ENCODE data around the gene PATL2.
"Not testable (repeated sequence)": the region's sequence is repeated elsewhere in the genome, so short reads cannot be mapped to it uniquely, and the experiment has no call there.

The PATL2 gene

DNA sequence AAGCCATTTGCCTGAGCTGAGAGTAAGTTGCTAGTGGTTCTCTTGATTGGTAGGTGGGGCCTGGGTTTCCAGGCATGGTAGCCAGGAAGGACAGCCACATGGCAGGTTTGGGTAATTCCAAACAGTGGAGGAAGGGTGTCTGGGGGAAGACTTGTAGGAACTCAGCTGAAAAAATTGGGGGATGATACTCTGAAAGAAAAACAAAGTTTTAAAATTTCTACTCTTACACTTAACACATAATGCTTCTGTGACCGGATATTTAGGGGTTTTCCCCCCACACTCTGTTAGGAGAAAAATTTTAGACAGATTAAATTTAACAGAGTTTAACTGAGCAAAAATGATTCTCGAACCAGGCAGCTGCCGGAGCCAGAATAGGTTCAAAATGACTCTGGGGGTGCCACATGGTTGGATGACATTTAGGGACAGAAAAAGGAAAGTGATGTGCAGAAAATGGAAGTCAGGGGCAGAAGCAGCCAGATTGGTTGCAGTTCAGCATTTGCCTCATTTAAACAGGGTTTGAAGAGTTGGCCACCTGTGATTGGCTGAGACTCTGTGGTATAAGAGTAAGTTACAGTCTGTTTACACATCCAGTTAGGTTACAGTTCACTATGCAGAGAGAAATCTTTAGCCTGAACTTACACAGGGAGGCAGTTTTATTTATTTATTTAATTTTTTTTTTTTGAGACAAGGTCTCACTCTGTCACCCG lies 8.3 kb upstream of the PATL2 start:
- no peak for DNase-seq

- DNase-seq, result no peak
These were observed 7.8 kb upstream of the PATL2 start for GRCh38 chr15:44718927-44719292.

- DNase-seq, result no peak
These were observed 7.2 kb upstream of the PATL2 start for GRCh38 chr15:44718180-44718926.

GRCh38 chr15:44716983-44717602 lies 6.0 kb upstream of the PATL2 start:
- no peak for DNase-seq

DNA sequence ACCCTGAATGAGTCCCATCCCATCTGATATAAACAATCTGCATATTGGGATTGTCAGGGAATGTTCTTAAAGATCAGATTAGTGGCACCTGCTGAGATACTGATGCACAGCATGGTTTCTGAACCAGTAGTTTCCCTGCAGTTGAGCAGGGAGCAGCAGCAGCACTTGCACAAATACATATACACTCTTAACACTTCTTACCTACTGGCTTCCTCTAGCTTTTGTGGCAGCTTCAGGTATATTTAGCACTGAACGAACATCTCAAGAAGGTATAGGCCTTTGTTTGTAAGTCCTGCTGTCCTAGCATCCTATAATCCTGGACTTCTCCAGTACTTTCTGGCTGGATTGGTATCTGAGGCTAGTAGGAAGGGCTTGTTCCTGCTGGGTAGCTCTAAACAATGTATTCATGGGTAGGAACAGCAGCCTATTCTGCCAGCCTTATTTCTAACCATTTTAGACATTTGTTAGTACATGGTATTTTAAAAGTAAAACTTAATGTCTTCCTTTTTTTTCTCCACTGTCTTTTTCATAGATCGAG lies 4.7 kb upstream of the PATL2 start:
- DNase-seq, result no peak

- DNase-seq, result no peak
These were observed 4.1 kb upstream of the PATL2 start for GRCh38 chr15:44715142-44715796.

- DNase-seq, result no peak
These were observed 2.2 kb upstream of the PATL2 start for GRCh38 chr15:44713006-44713966.

DNA sequence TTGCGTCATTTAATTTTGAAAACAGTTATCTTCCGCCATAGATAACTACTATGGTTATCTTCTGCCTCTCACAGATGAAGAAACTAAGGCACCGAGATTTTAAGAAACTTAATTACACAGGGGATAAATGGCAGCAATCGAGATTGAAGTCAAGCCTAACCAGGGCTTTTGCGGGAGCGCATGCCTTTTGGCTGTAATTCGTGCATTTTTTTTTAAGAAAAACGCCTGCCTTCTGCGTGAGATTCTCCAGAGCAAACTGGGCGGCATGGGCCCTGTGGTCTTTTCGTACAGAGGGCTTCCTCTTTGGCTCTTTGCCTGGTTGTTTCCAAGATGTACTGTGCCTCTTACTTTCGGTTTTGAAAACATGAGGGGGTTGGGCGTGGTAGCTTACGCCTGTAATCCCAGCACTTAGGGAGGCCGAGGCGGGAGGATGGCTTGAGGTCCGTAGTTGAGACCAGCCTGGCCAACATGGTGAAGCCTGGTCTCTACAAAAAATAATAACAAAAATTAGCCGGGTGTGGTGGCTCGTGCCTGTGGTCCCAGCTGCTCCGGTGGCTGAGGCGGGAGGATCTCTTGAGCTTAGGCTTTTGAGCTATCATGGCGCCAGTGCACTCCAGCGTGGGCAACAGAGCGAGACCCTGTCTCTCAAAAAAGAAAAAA lies 1.4 kb upstream of the PATL2 start:
- no peak for DNase-seq

DNA sequence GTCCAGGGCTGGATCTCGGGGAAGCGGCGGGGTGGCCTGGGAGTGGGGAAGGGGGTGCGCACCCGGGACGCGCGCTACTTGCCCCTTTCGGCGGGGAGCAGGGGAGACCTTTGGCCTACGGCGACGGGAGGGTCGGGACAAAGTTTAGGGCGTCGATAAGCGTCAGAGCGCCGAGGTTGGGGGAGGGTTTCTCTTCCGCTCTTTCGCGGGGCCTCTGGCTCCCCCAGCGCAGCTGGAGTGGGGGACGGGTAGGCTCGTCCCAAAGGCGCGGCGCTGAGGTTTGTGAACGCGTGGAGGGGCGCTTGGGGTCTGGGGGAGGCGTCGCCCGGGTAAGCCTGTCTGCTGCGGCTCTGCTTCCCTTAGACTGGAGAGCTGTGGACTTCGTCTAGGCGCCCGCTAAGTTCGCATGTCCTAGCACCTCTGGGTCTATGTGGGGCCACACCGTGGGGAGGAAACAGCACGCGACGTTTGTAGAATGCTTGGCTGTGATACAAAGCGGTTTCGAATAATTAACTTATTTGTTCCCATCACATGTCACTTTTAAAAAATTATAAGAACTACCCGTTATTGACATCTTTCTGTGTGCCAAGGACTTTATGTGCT lies 721 bp upstream of the PATL2 start:
- no peak for DNase-seq

- DNase-seq, result no peak
These were observed 657 bp downstream of the PATL2 start for GRCh38 chr15:44710236-44711095.

DNA sequence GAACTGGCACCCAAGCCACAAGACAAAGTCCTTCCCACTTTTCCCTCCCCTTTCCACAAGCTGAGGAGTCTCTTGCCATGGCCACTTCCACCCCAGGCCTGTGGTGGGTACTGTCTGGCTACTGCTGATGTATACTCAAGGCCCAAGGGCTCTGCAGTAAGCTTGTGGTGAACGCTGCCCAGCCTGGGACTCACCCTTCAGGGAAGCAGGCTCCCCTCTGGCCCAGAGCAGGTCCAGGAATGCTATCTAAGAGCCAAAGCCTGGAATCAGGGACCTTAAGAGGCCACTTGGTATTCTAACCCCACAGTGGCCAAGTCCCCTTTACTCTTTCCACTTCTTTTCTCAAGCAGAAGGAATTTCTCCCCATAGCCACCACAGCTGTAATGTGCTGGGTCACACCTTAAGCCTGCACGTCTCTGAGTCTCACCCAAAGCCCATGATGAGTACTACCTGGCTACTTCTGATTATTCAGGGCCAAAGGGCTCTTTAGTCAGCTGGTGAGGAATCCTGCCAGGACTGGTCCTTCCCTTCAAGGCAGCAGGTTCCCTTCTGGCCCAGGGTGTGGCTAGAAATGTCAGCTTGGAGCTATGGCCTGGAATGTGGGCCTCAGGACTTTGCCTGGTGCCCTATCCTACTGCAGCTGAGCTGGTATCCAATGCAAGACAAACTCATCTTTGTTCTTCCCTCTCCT lies 4.0 kb downstream of the PATL2 start:
- DNase-seq, result no peak

DNA sequence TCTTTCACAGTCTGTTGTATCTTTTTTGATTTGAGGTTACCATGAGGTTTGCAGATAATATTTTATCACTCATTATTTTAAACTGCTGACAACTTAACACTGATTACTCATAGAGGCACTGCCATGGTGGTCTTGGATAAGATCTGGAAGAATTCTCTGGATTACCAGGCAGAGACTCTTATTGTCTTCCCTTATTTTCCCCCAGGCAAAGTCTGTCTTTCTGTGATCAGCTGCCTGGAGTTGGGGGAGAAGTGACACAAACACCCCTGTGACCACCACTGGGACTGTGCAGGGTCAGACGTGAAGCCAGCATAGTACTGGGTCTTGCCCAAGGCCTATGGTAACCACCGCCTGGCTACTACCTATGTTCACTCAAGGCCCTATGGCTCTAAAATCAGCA lies 4.7 kb downstream of the PATL2 start:
- DNase-seq, result no peak

DNA sequence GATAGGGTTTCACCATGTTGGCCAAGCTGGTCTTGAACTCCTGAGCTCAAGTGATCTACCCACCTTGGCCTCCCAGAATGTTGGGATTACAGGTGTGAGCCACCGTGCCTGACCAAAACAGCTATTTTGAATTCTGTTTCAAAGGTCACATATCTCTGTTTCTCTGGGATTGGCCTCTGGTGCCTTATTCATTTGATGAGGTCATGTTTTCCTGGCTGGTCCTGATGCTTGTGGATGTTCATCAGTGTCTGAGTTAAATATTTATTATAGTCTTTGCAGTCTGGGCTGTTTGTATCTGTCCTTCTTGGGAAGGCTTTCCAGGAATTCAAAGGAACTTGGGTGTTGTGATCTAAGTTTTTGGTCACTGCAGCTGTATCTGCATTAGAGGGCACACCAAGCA lies 5.1 kb downstream of the PATL2 start:
- DNase-seq, result no peak

GRCh38 chr15:44700676-44701075 lies 10.4 kb downstream of the PATL2 start:
- not testable (repeated sequence) for DNase-seq

DNA sequence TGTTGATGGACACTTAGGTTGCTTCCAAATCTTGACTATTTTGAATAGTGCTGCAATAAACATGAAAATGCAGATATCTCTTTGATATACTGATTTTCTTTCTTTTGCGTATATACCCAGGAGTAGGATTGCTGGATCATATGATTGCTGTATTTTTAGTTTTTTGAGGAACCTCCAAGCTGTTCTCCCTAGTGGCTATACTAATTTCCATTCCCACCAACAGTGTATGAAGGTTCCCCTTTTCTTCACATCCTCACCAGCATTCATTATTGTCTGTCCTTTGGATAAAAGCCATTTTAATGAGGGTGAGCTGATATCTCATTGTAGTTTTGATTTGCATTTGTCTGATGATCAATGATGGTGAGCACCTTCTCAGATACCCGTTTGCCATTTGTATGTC lies 12.5 kb downstream of the PATL2 start:
- no peak for DNase-seq

- no peak for DNase-seq
These were observed 14.1 kb downstream of the PATL2 start for GRCh38 chr15:44697014-44697413.

DNA sequence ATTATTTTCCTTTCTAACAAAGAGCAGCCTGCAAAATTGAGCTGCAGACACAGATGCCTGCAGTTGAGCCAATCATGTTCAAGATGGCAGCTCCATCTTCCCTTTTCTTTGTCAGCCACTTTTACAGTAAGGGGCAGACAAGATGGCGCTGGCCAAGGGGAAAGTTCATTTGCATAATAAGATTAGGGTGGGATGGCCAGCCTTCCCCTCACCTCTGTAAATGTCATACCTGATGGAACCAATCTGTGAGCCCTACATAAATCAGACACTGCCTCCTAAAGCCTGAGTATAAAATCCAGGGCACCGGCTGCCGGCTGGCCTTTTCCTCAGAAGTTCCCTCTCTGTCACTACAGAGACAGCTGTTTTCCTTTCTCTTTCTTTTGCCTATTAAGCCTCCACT lies 15.8 kb downstream of the PATL2 start:
- no peak for DNase-seq

DNA sequence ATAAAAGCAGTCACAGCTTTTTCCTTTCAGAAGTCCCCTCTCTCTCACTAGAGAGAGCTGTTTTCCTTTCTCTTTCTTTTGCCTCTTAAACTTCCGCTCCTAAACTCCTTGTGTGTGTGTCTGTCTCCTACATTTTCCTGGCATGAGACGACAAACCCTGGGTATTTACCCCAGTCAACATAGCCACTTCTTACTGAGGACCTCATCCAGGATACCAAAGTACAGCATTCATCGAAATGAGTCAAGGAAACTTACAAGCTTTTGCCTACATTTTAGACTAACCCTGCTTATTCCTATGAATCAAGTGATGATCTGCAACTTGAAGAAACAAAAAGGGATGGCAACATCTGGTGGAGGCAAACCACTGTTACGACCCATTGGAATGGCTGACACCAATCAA lies 16.7 kb downstream of the PATL2 start:
- DNase-seq, result no peak

- DNase-seq, result no peak
These were observed 18.5 kb downstream of the PATL2 start for GRCh38 chr15:44692659-44693058.

- not testable (repeated sequence) for DNase-seq
These were observed 20.9 kb downstream of the PATL2 start for GRCh38 chr15:44690245-44690644.

Data from NCI-H2171 (cell line).